Omental fat pad (tissue), 4 donors: Measurements from ENCODE around the gene PACS2. TPM values are rescaled to one million over a fixed set of nuclear protein-coding genes. Genes with fewer than 3 reads are reported as not detected.

Experiments used
- ATAC-seq: fragments of 150-250 bp; one replicate; pipeline ENCODE4 v1.9.1; 2016; ENCODE audit warnings: mild to moderate bottlenecking, moderate library complexity; ENCODE audit not compliant: low FRiP score
- DNase-seq: peaks from one replicate; pipeline ENCODE4 v3.0.0-alpha.2; 2019; ENCODE audit warnings: low spot score
- CTCF ChIP-seq, 3 donors: fragments of 450-650 bp; IDR thresholded peaks; one replicate each; pipeline ENCODE4 v1.5.1; 2016 to 2017; ENCODE audit warnings: antibody characterized with exemption in 3 of 3, mild to moderate bottlenecking in 3 of 3, moderate library complexity in 2 of 3
- total RNA-seq, 4 donors: library from RNA; depleted of rRNA; stranded (reverse); fragments of >200 nt; gene quantifications; one replicate each; pipeline ENCODE4 v1.1.0, GENCODE V29; 2016

The PACS2 gene
- total RNA-seq, 4 donors from 2014 or later, result 47.5 to 78.5 (median 68.9) TPM

GRCh38 chr14:105348169-105348944, 33.8 kb downstream of the PACS2 start:
- TF ChIP-seq CTCF (IDR thresholded peaks at IDR 0.05), result no peak
- no peak for DNase-seq
- no peak for ATAC-seq

- no peak for TF ChIP-seq CTCF (IDR thresholded peaks at IDR 0.05)
- no peak for DNase-seq
- no peak for ATAC-seq
These were observed 34.6 kb downstream of the PACS2 start for GRCh38 chr14:105348945-105349699.

- no peak for DNase-seq
These were observed 35.4 kb downstream of the PACS2 start for GRCh38 chr14:105349992-105350391.

GRCh38 chr14:105350450-105351244, 36.1 kb downstream of the PACS2 start:
- no peak for ATAC-seq
- no peak for TF ChIP-seq CTCF (IDR thresholded peaks at IDR 0.05)
- DNase-seq, result no peak

More at GRCh38 chr14:105349992-105350391, 35.4 kb downstream of the PACS2 start:
- TF ChIP-seq CTCF (IDR thresholded peaks at IDR 0.05), result no peak
- no peak for ATAC-seq

- no peak for TF ChIP-seq CTCF (IDR thresholded peaks at IDR 0.05)
- DNase-seq, result no peak
- ATAC-seq, result no peak
These were observed 36.9 kb downstream of the PACS2 start for GRCh38 chr14:105351410-105351809.

- ATAC-seq, result peak; percentile 91
- TF ChIP-seq CTCF (IDR thresholded peaks at IDR 0.05), result peak in 2 of 3 donors; percentile 50 to 61
- DNase-seq, result peak; percentile 72
These were observed 37.6 kb downstream of the PACS2 start for GRCh38 chr14:105351920-105352851.
